ENCODE data around the gene KRTAP5-1. TPM values are rescaled to one million over a fixed set of nuclear protein-coding genes. Genes with fewer than 3 reads are reported as not detected.

The KRTAP5-1 gene
- total RNA-seq, 2 donors from 2014 or later: not detected

GRCh38 chr11:1568441-1568911 is 16.6 kb downstream of the KRTAP5-1 start:
- H3K36me3 Mint-ChIP-seq (ENCODE audit: low read depth): no peaks in the 10 kb centered on the region
- WGBS, 2 experiments (ENCODE audit: insufficient coverage in 1 of 2, insufficient read length in 1 of 2): 22 to 23% methylated on average over 5 to 13 of the region's 13 CpGs
- H3K36me3 ChIP-seq (ENCODE audit: control insufficient read depth, insufficient read depth, low read length): no peaks in the 10 kb centered on the region

DNA sequence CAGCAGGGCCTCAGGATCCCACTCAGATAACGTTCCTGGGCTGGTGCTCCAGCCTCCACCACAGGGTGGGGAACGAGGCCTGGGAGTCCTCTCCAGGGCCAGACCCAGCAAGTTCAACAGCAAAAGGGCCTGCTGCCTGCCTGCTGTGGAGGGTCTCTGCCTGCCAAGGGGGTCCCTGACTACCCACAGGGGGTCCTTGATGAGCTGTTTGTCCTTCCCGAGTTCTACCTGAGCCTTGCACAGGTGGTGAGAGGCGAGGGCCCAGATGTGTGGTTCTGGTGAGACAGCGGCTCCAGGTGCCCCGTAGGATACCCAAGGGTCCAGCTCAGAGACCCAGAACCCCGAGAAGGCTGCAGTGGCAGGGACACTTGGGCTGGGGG is 17.4 kb downstream of the KRTAP5-1 start:
- Histone ChIP-seq H3K27me3 (ENCODE audit: control insufficient read depth, insufficient read depth, low read length, poor library complexity, severe bottlenecking) (peaks cover 16% of the 10 kb centered on the region), H3K36me3 (ENCODE audit: control insufficient read depth, insufficient read depth, low read length) (no peaks in the 10 kb centered on the region), H3K9ac (ENCODE audit: extremely low read depth, low read length, poor library complexity, severe bottlenecking) (no peak overlapping the region), H3K27ac (ENCODE audit: low read depth, low read length) (no peak overlapping the region), H3K4me3 (ENCODE audit: low read length) (no peak overlapping the region), H3K9me3 (ENCODE audit: control insufficient read depth, low read length) (no peaks in the 10 kb centered on the region), H3K4me1 (ENCODE audit: control insufficient read depth, insufficient read depth, low read length) (peaks cover 17% of the 10 kb centered on the region)
- TF ChIP-seq, protein P1, sequence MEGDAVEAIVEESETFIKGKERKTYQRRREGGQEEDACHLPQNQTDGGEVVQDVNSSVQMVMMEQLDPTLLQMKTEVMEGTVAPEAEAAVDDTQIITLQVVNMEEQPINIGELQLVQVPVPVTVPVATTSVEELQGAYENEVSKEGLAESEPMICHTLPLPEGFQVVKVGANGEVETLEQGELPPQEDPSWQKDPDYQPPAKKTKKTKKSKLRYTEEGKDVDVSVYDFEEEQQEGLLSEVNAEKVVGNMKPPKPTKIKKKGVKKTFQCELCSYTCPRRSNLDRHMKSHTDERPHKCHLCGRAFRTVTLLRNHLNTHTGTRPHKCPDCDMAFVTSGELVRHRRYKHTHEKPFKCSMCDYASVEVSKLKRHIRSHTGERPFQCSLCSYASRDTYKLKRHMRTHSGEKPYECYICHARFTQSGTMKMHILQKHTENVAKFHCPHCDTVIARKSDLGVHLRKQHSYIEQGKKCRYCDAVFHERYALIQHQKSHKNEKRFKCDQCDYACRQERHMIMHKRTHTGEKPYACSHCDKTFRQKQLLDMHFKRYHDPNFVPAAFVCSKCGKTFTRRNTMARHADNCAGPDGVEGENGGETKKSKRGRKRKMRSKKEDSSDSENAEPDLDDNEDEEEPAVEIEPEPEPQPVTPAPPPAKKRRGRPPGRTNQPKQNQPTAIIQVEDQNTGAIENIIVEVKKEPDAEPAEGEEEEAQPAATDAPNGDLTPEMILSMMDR (conservative IDR thresholded peaks at IDR 0.05): no peak
- 86 to 89% methylated on average over 6 to 7 of the region's 7 CpGs for WGBS, 2 experiments (ENCODE audit: insufficient coverage in 1 of 2, insufficient read length in 1 of 2)
- H3K27ac Mint-ChIP-seq: peak overlapping the region; percentile 48
- H3K36me3 Mint-ChIP-seq (ENCODE audit: low read depth): no peaks in the 10 kb centered on the region
- peaks cover 2% of the 10 kb centered on the region for H3K27me3 Mint-ChIP-seq (ENCODE audit: insufficient read depth)
- H3K4me1 Mint-ChIP-seq: peaks cover 20% of the 10 kb centered on the region
- H3K9me3 Mint-ChIP-seq: no peaks in the 10 kb centered on the region
- no peak overlapping the region for H3K4me3 Mint-ChIP-seq
- no peak for DNase-seq

More at GRCh38 chr11:1568441-1568911, 16.6 kb downstream of the KRTAP5-1 start:
- no peaks in the 10 kb centered on the region for H3K9me3 ChIP-seq (ENCODE audit: control insufficient read depth, low read length)
- Mint-ChIP-seq H3K4me1 (peaks cover 20% of the 10 kb centered on the region), H3K9me3 (no peaks in the 10 kb centered on the region), H3K27me3 (ENCODE audit: insufficient read depth) (peaks cover 9% of the 10 kb centered on the region), H3K27ac (no peak overlapping the region), H3K4me3 (peak overlapping the region; percentile 12)
- peak; percentile 96 for DNase-seq
- no peak overlapping the region for H3K9ac ChIP-seq (ENCODE audit: extremely low read depth, low read length, poor library complexity, severe bottlenecking)
- no peak overlapping the region for H3K27ac ChIP-seq (ENCODE audit: low read depth, low read length)
- H3K27me3 ChIP-seq (ENCODE audit: control insufficient read depth, insufficient read depth, low read length, poor library complexity, severe bottlenecking): peaks cover 23% of the 10 kb centered on the region
- peaks cover 17% of the 10 kb centered on the region for H3K4me1 ChIP-seq (ENCODE audit: control insufficient read depth, insufficient read depth, low read length)
- TF ChIP-seq, protein P1 (conservative IDR thresholded peaks at IDR 0.05): no peak
- no peak overlapping the region for H3K4me3 ChIP-seq (ENCODE audit: low read length)

DNA sequence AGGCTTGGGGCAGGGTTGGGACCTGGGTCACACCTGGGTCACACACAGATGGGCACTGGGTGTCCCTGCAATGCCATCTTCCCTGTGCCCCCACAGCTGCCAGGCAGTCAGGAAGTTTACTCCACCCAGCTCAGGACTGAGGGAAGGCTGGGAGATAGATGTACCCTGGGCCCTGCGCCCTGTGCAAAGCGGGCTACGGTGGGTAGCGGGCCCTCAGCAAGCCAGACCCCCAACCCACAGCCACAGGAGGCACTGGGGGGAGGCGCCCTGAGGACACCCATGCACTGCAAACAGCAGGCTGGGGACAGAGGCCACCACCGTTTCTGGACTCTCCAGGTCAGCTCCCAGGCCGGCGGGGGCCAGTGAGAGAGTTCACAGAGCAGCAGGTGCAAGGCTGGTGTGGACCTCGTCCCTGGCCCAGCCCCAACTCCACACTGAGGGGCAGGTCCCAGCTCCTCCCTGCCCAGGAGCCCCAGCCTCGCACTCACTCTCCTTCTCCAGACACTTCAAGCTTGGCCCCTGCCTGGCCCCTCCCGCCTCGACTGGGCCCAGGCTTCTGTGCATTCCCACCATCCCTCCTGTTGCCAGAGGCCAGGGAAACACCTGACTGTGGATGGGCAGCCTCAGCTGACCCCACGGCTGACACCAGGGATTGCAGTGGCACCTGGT is 17.9 kb downstream of the KRTAP5-1 start:
- Mint-ChIP-seq H3K36me3 (ENCODE audit: low read depth) (no peaks in the 10 kb centered on the region), H3K9me3 (no peaks in the 10 kb centered on the region), H3K4me1 (peaks cover 20% of the 10 kb centered on the region), H3K4me3 (no peak overlapping the region), H3K27ac (no peak overlapping the region), H3K27me3 (ENCODE audit: insufficient read depth) (peaks cover 2% of the 10 kb centered on the region)
- Histone ChIP-seq H3K4me1 (ENCODE audit: control insufficient read depth, insufficient read depth, low read length) (peaks cover 17% of the 10 kb centered on the region), H3K36me3 (ENCODE audit: control insufficient read depth, insufficient read depth, low read length) (no peaks in the 10 kb centered on the region), H3K9ac (ENCODE audit: extremely low read depth, low read length, poor library complexity, severe bottlenecking) (no peak overlapping the region), H3K9me3 (ENCODE audit: control insufficient read depth, low read length) (no peaks in the 10 kb centered on the region), H3K4me3 (ENCODE audit: low read length) (no peak overlapping the region), H3K27me3 (ENCODE audit: control insufficient read depth, insufficient read depth, low read length, poor library complexity, severe bottlenecking) (peaks cover 13% of the 10 kb centered on the region), H3K27ac (ENCODE audit: low read depth, low read length) (no peak overlapping the region)
- DNase-seq: no peak
- TF ChIP-seq, protein P1 (conservative IDR thresholded peaks at IDR 0.05): no peak
- 81 to 87% methylated on average over 6 to 13 of the region's 13 CpGs for WGBS, 2 experiments (ENCODE audit: insufficient coverage in 1 of 2, insufficient read length in 1 of 2)

Data from endodermal cell (in vitro differentiated cells).